ENCODE results near the gene NUMBL. TPM values are rescaled to one million over a fixed set of nuclear protein-coding genes. Genes with fewer than 3 reads are reported as not detected.

Gene NUMBL
- total and polyA plus RNA-seq, 2 of the 4 experiments (the other 2 are of a cell fraction), result 6.3 to 29.0 TPM

DNA sequence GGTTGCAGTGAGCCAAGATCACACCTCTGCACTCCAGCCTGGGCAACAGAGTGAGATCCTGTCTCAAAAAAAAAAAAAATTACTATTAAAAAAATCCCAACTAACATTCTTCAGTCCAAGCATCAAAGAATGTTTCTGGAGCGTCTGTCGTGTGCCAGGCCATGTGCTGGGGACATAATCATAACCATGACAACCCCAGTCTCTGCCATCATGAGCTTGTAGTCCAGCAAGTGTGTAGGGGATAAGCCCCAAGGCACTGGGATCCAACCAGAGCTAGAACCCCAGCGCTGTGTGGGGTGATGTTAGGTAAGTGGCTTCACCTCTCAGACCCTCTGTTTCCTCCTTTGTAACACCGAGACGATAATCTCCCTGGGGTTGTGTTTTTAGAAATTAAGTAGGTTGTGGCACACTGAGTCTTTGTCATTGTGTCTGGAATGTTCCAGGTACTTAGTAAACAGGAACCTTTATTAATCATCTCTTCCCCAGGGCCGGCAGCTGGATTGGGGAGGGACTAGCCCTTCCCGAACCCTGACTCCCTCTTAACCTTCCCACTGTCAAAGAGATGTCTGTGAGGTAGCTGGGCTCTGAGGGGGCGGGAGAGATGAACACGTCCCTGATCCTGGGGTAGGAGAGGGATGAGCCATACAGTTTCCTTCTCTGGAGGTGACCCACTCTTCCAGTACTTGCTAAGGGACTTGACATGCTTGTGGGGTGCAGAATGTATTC, 31.6 kb upstream of the NUMBL start:
- H3K9me1 ChIP-seq (ENCODE audit: insufficient read depth, low read length), result peaks cover 20% of the 10 kb centered on the region; the same call in 1 of the 2 replicates
- H3K36me3 ChIP-seq (ENCODE audit: control insufficient read depth, insufficient read depth, low read length), result peaks cover 31% of the 10 kb centered on the region
- H2BK120ac ChIP-seq (ENCODE audit: low read depth, low read length), result no peak overlapping the region
- H4K8ac ChIP-seq (ENCODE audit: low read depth in 2 of 2, low read length in 2 of 2), result no peak overlapping the region
- peaks cover 9% of the 10 kb centered on the region for H3K4me1 ChIP-seq (ENCODE audit: control insufficient read depth, insufficient read depth, low read length)
- no peak overlapping the region for H3K4ac ChIP-seq (ENCODE audit: low read depth, low read length)
- no TSS peak for BruUV-seq (replicated peaks)
- peak overlapping the region; percentile 5 for H3K4me2 ChIP-seq (ENCODE audit: low read depth, low read length)
- peaks cover 13% of the 10 kb centered on the region; the same call in 1 of the 2 replicates for H4K20me1 ChIP-seq (ENCODE audit: insufficient read depth, low read length)
- H3K4me3 ChIP-seq (ENCODE audit: insufficient read depth, low read depth, low read length), result no peak overlapping the region
- H2BK5ac ChIP-seq (ENCODE audit: low read depth, low read length, poor library complexity, severe bottlenecking), result no peak overlapping the region
- 0 out of 2 replicates have a peak overlapping the region, but pooled peaks have one; percentile 19 for H3K14ac ChIP-seq (replicated peaks; ENCODE audit: low read depth, low read length)
- no peak overlapping the region for H2AFZ ChIP-seq (replicated peaks; ENCODE audit: low read length, poor library complexity)
- peaks cover 28 to 86% of the 10 kb centered on the region in 2 experiments for H3K79me1 ChIP-seq (ENCODE audit: low read depth in 1 of 2, low read length in 2 of 2)
- ATAC-seq (ENCODE audit: low read depth) (no peak), DNase-seq (peak; percentile 41)
- peak overlapping the region; percentile 59 for H3K23ac ChIP-seq (ENCODE audit: low read depth, low read length)
- no CpG with 5 or more reads among the region's 9 CpGs for WGBS, 2 experiments (ENCODE audit: extremely low coverage in 2 of 2, insufficient read length in 1 of 2)
- no peak overlapping the region for H2BK20ac ChIP-seq (ENCODE audit: low read depth, low read length)
- H4K5ac ChIP-seq (ENCODE audit: low read depth, low read length), result no peak overlapping the region
- CTCF ChIA-PET, result no interaction called here
- H3K9ac ChIP-seq (ENCODE audit: low read depth, low read length), result no peak overlapping the region
- POLR2A ChIA-PET (ENCODE audit: unreplicated experiment), result interaction anchor here (0.5 to 0.6 kb wide), 2 partner anchors 28 to 31 kb away, joined by 3 to 4 read pairs; no protein-coding TSS in a partner anchor
- 0 out of 2 replicates have a peak overlapping the region, but pooled peaks have one; percentile 35 for H2AK5ac ChIP-seq (ENCODE audit: low read depth, low read length)
- no peak overlapping the region for H3K18ac ChIP-seq (ENCODE audit: low read depth, low read length)
- intact Hi-C loops (cut with micrococcal nuclease), result no loop called here
- H3K56ac ChIP-seq (ENCODE audit: extremely low read depth, insufficient read depth, low read length), result no peak overlapping the region
- H2BK15ac ChIP-seq (ENCODE audit: low read depth, low read length), result no peak overlapping the region
- no peaks in the 10 kb centered on the region for H3K27me3 ChIP-seq (ENCODE audit: control insufficient read depth, insufficient read depth, low read length)
- in situ Hi-C loops (cut with MboI; ENCODE audit: low sequenced_read_pairs), result no loop called here
- H3K27ac ChIP-seq (ENCODE audit: insufficient read depth, low read length), result 0 out of 2 replicates have a peak overlapping the region, but pooled peaks have one; percentile 9
- dilution Hi-C loops (cut with HindIII; ENCODE audit: low sequenced_read_pairs, unreplicated experiment), result no loop called here
- peak overlapping the region; percentile 16 for H2AK9ac ChIP-seq (replicated peaks; ENCODE audit: low read depth, low read length, poor library complexity)
- H4K91ac ChIP-seq (ENCODE audit: insufficient read depth, low read depth, low read length), result no peak overlapping the region
- TF ChIP-seq, protein P1, sequence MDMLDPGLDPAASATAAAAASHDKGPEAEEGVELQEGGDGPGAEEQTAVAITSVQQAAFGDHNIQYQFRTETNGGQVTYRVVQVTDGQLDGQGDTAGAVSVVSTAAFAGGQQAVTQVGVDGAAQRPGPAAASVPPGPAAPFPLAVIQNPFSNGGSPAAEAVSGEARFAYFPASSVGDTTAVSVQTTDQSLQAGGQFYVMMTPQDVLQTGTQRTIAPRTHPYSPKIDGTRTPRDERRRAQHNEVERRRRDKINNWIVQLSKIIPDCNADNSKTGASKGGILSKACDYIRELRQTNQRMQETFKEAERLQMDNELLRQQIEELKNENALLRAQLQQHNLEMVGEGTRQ (IDR thresholded peaks at IDR 0.05; ENCODE audit: low read depth, low read length), result no peak
- TF ChIP-seq, protein P2, sequence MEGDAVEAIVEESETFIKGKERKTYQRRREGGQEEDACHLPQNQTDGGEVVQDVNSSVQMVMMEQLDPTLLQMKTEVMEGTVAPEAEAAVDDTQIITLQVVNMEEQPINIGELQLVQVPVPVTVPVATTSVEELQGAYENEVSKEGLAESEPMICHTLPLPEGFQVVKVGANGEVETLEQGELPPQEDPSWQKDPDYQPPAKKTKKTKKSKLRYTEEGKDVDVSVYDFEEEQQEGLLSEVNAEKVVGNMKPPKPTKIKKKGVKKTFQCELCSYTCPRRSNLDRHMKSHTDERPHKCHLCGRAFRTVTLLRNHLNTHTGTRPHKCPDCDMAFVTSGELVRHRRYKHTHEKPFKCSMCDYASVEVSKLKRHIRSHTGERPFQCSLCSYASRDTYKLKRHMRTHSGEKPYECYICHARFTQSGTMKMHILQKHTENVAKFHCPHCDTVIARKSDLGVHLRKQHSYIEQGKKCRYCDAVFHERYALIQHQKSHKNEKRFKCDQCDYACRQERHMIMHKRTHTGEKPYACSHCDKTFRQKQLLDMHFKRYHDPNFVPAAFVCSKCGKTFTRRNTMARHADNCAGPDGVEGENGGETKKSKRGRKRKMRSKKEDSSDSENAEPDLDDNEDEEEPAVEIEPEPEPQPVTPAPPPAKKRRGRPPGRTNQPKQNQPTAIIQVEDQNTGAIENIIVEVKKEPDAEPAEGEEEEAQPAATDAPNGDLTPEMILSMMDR (conservative IDR thresholded peaks at IDR 0.05; ENCODE audit: low read depth, low read length), result no peak
- TF ChIP-seq RAD21 (IDR thresholded peaks at IDR 0.05; ENCODE audit: low read length) (no peak), BHLHE40 (IDR thresholded peaks at IDR 0.05; ENCODE audit: low read depth, low read length) (no peak), RCOR1 (IDR thresholded peaks at IDR 0.05; ENCODE audit: insufficient replicate concordance, low read length) (no peak), NFE2L2 (IDR thresholded peaks at IDR 0.05; ENCODE audit: low read depth, low read length) (no peak), RFX5 (IDR thresholded peaks at IDR 0.05; ENCODE audit: low read depth, low read length) (no peak), MAZ (IDR thresholded peaks at IDR 0.05; ENCODE audit: borderline replicate concordance, low read depth, low read length) (no peak), FOS (IDR thresholded peaks at IDR 0.05; ENCODE audit: low read depth, low read length) (no peak), CHD1 (IDR thresholded peaks at IDR 0.05; ENCODE audit: low read depth, low read length) (no peak), MXI1 (IDR thresholded peaks at IDR 0.05; ENCODE audit: borderline replicate concordance, low read depth, low read length) (no peak), SMC3 (IDR thresholded peaks at IDR 0.05; ENCODE audit: low read depth, low read length) (no peak), POLR2A (IDR thresholded peaks at IDR 0.05; ENCODE audit: low read depth, low read length) (no peak), MAFK (IDR thresholded peaks at IDR 0.05; ENCODE audit: low read depth, low read length) (no peak)
- TF ChIP-seq, protein P3, sequence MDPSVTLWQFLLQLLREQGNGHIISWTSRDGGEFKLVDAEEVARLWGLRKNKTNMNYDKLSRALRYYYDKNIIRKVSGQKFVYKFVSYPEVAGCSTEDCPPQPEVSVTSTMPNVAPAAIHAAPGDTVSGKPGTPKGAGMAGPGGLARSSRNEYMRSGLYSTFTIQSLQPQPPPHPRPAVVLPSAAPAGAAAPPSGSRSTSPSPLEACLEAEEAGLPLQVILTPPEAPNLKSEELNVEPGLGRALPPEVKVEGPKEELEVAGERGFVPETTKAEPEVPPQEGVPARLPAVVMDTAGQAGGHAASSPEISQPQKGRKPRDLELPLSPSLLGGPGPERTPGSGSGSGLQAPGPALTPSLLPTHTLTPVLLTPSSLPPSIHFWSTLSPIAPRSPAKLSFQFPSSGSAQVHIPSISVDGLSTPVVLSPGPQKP (IDR thresholded peaks at IDR 0.05; ENCODE audit: borderline replicate concordance, low read depth, low read length), result no peak
- H3K9me3 ChIP-seq (ENCODE audit: control insufficient read depth, insufficient read depth, low read length), result no peaks in the 10 kb centered on the region
